Stimulated activated CD8-positive, alpha-beta memory T cell treated with anti-CD3 and anti-CD28 coated beads, Interleukin-4, amount 100 ng/mL, for 4 hours (primary cell): Measurements from ENCODE around the gene NEUROD2.

Experiments used
- DNase-seq, 2 donors: peaks; one replicate each; pipeline ENCODE4 v3.0.0-alpha.2; 2020; ENCODE audit warnings: low read depth in 2 of 2, low spot score in 1 of 2

NEUROD2 gene

GRCh38 chr17:39607851-39608130, at the start of gene NEUROD2:
TSS of gene NEUROD2 (minus strand) at chr17:39607920. CDS start at chr17:39606599, 1,321 bp downstream.
- no peak for DNase-seq

GRCh38 chr17:39655105-39655504, 47.4 kb upstream of the NEUROD2 start:
- DNase-seq: no peak

- DNase-seq: peak; percentile 40 to 82
These were observed 46.1 kb upstream of the NEUROD2 start for GRCh38 chr17:39653662-39654331.

- no peak for DNase-seq
These were observed 45.6 kb upstream of the NEUROD2 start for GRCh38 chr17:39653316-39653661.

- no peak for DNase-seq
These were observed 45.0 kb upstream of the NEUROD2 start for GRCh38 chr17:39652587-39653315.

- no peak for DNase-seq
These were observed 44.3 kb upstream of the NEUROD2 start for GRCh38 chr17:39651923-39652586.

- no peak for DNase-seq
These were observed 42.4 kb upstream of the NEUROD2 start for GRCh38 chr17:39650121-39650579.

GRCh38 chr17:39648616-39649366, 41.1 kb upstream of the NEUROD2 start:
- no peak for DNase-seq

- DNase-seq: no peak
These were observed 39.5 kb upstream of the NEUROD2 start for GRCh38 chr17:39647256-39647655.

GRCh38 chr17:39643271-39643670, 35.6 kb upstream of the NEUROD2 start:
- no peak for DNase-seq

GRCh38 chr17:39642291-39643074, 34.8 kb upstream of the NEUROD2 start:
- no peak for DNase-seq

- no peak for DNase-seq
These were observed 34.2 kb upstream of the NEUROD2 start for GRCh38 chr17:39641883-39642282.

GRCh38 chr17:39641097-39641496, 33.4 kb upstream of the NEUROD2 start:
- no peak for DNase-seq

GRCh38 chr17:39640591-39641031, 32.9 kb upstream of the NEUROD2 start:
- DNase-seq: no peak

- no peak for DNase-seq
These were observed 32.1 kb upstream of the NEUROD2 start for GRCh38 chr17:39639566-39640458.

GRCh38 chr17:39639043-39639442, 31.3 kb upstream of the NEUROD2 start:
- no peak for DNase-seq

GRCh38 chr17:39638317-39638716, 30.6 kb upstream of the NEUROD2 start:
- no peak for DNase-seq

- peak; percentile 74 to 79 for DNase-seq
These were observed 29.4 kb upstream of the NEUROD2 start, which contains the start of gene STARD3 for GRCh38 chr17:39636927-39637736. TSS of gene STARD3 (plus strand) at chr17:39637144. CDS start at chr17:39653532, 16,388 bp downstream.

GRCh38 chr17:39636587-39636926, 28.8 kb upstream of the NEUROD2 start:
- DNase-seq: no peak
